Activated CD4-positive, alpha-beta T cell treated with anti-CD3 and anti-CD28 coated beads, Interleukin-2, amount 50 U/mL, for 24 hours (primary cell): Measurements from ENCODE around the gene PLA2G4A.

Experiments used
- DNase-seq, 2 donors: peaks; one replicate each; pipeline ENCODE4 v3.0.0-alpha.2; 2020; ENCODE audit warnings: low read depth in 1 of 2, low spot score in 1 of 2

Gene PLA2G4A

GRCh38 chr1:186974774-186975181 is 146.0 kb downstream of the PLA2G4A start:
- DNase-seq, result no peak

- no peak for DNase-seq
These were observed 146.5 kb downstream of the PLA2G4A start for GRCh38 chr1:186975220-186975619.

GRCh38 chr1:186976700-186977099 is 148.0 kb downstream of the PLA2G4A start:
- DNase-seq, result no peak

- no peak for DNase-seq
These were observed 148.7 kb downstream of the PLA2G4A start for GRCh38 chr1:186977266-186977957.

GRCh38 chr1:186978596-186979556 is 150.1 kb downstream of the PLA2G4A start:
- DNase-seq, result no peak

- no peak for DNase-seq
These were observed 151.7 kb downstream of the PLA2G4A start for GRCh38 chr1:186980400-186980799.

GRCh38 chr1:186982116-186982515 is 153.4 kb downstream of the PLA2G4A start:
- DNase-seq, result no peak

- DNase-seq, result no peak
These were observed 154.6 kb downstream of the PLA2G4A start for GRCh38 chr1:186983327-186983726.

GRCh38 chr1:186984959-186985358 is 156.2 kb downstream of the PLA2G4A start:
- no peak for DNase-seq

- peak in 1 of 2 donors; percentile 4 for DNase-seq
These were observed 157.2 kb downstream of the PLA2G4A start for GRCh38 chr1:186985889-186986491.

- no peak for DNase-seq
These were observed 158.3 kb downstream of the PLA2G4A start for GRCh38 chr1:186987065-186987464.

- no peak for DNase-seq
These were observed 159.0 kb downstream of the PLA2G4A start for GRCh38 chr1:186987769-186988168.

- DNase-seq, result no peak
These were observed 165.2 kb downstream of the PLA2G4A start for GRCh38 chr1:186993996-186994395.

- no peak for DNase-seq
These were observed 166.1 kb downstream of the PLA2G4A start for GRCh38 chr1:186994897-186995296.

- DNase-seq, result no peak
These were observed 168.1 kb downstream of the PLA2G4A start for GRCh38 chr1:186996816-186997215.

- DNase-seq, result no peak
These were observed 169.1 kb downstream of the PLA2G4A start for GRCh38 chr1:186997877-186998276.

GRCh38 chr1:186999506-186999905 is 170.8 kb downstream of the PLA2G4A start:
- DNase-seq, result no peak

GRCh38 chr1:187001198-187001889 is 172.6 kb downstream of the PLA2G4A start:
- no peak for DNase-seq

- no peak for DNase-seq
These were observed 174.6 kb downstream of the PLA2G4A start for GRCh38 chr1:187003353-187003752.

- no peak for DNase-seq
These were observed 178.1 kb downstream of the PLA2G4A start for GRCh38 chr1:187006896-187007295.

- no peak for DNase-seq
These were observed 180.6 kb downstream of the PLA2G4A start for GRCh38 chr1:187009320-187009719.
